Measurements from ENCODE around the gene TTYH3. TPM values are rescaled to one million over a fixed set of nuclear protein-coding genes. Genes with fewer than 3 reads are reported as not detected.

Gene TTYH3
- total and polyA plus RNA-seq, 2 of the 13 experiments (the other 11 are each of a cell fraction or from before 2014, with no cell fraction given) = 26.3 to 50.0 TPM

GRCh38 chr7:2606539-2606936, 25.2 kb upstream of the TTYH3 start:
- POLR2A ChIA-PET = interaction anchor here (1.2 kb wide), 1 partner anchor 16 kb away, joined by 3 read pairs; no protein-coding TSS in a partner anchor
- TF ChIP-seq SNAPC4 (CRISPR knock-in tag; IDR thresholded peaks at IDR 0.05) (no peak), ZNF251 (CRISPR knock-in tag; IDR thresholded peaks at IDR 0.05) (no peak)
- DNase-seq (ENCODE audit: low spot score) (no peak), ATAC-seq (no peak), FAIRE-seq (no peak)
- H3K9ac ChIP-seq (ENCODE audit: insufficient read depth, low read depth, low read length) = no peak overlapping the region
- H3K27ac ChIP-seq (ENCODE audit: extremely low read length, insufficient read depth, low read length) = no peak overlapping the region
- no peaks in the 10 kb centered on the region for H3K36me3 ChIP-seq (replicated peaks in 1 of 2; ENCODE audit: control insufficient read depth in 1 of 2, insufficient read depth in 2 of 2, low read length in 2 of 2)
- no peaks in the 10 kb centered on the region for H3K79me2 ChIP-seq (ENCODE audit: insufficient read depth, low read length)
- 0 out of 5 replicates have a peak, but pooled peaks cover 0 to 6% of the 10 kb centered on the region in 2 experiments for H3K27me3 ChIP-seq (ENCODE audit: control insufficient read depth in 1 of 2, insufficient read depth in 2 of 2, low read length in 2 of 2)
- no peaks in the 10 kb centered on the region for H4K20me1 ChIP-seq (ENCODE audit: insufficient read depth, low read length)
- 98% methylated on average over 5 of the region's 16 CpGs for WGBS (ENCODE audit: low lambda C conversion rate)
- H3K4me3 ChIP-seq (replicated peaks in 1 of 3; ENCODE audit: insufficient read depth in 1 of 3, low read depth in 2 of 3, low read length in 3 of 3) = no peak overlapping the region
- H3K4me1 ChIP-seq (ENCODE audit: insufficient read depth, low read length) = peaks cover 30% of the 10 kb centered on the region
- intact Hi-C loops (cut with micrococcal nuclease; ENCODE audit: unreplicated experiment) = loop anchor here (5.0 kb wide), 1 partner anchor 46 kb away; no protein-coding TSS in a partner anchor
- in situ Hi-C loops (cut with HindIII; ENCODE audit: extremely low pct_ligation_motif_present, low pct_unique_long_range_greater_than_20kb) = no loop called here
- CTCF ChIA-PET (ENCODE audit: low intra/inter-chr PET ratio, low total read pairs) = no interaction called here
- H2AFZ ChIP-seq (ENCODE audit: low read length) = no peak overlapping the region
- no peaks in the 10 kb centered on the region for H3K9me3 ChIP-seq (ENCODE audit: low read length)
- no TSS peak for BruUV-seq (replicated peaks)
- H3K4me2 ChIP-seq (ENCODE audit: low read depth, low read length) = no peak overlapping the region

Data from HepG2 (cell line).